Erythroblast (primary cell): ENCODE measurements around the gene HM13.

Experiments
- DNase-seq, 2 experiments: peaks; one replicate each; lab custom pipeline; 2025; lab: John Stamatoyannopoulos, UW
- GATA1 ChIP-seq: IDR thresholded peaks from 2 replicates; pipeline ENCODE4 v1.6.1; 2011; ENCODE audit warnings: low read depth, mild to moderate bottlenecking, control low read depth, low read length, moderate library complexity
- POLR2A ChIP-seq: IDR thresholded peaks from 2 replicates; pipeline ENCODE4 v1.6.1; 2011; ENCODE audit warnings: mild to moderate bottlenecking, low read length

HM13 gene

DNA sequence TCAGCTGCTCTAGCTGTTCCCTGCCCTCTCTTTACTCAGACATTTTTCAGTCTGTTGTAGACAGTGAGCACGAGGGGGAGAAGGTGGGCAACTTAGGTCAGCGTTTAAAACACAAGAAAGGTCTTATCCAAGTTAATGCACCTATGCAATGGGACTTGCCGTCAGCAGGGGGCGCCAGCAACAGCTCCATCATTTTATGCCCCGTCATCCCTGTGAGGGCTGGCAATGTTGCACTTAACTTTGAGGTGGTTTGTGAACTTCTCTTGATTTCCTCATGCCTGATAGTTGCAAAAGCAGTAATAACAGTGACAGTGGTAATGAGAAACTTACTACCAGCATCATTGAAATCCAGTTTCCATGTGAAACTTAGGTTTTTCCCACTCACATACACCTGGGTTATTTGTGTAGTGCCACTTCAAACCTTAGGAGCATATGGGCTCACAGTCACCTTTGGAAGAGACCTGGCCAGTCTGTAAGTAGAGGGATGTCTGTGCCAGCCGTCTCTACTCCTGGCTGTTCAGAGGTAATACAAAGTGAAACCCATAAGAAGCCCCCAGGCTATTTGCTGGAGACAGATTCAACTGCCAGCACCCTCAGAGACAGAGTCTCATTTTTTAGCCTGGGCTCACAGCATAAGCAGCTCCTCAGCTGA lies 46.0 kb downstream of the HM13 start:
- no peak for TF ChIP-seq POLR2A
- TF ChIP-seq GATA1, result no peak
- DNase-seq, result peak; percentile 86 to 94

DNA sequence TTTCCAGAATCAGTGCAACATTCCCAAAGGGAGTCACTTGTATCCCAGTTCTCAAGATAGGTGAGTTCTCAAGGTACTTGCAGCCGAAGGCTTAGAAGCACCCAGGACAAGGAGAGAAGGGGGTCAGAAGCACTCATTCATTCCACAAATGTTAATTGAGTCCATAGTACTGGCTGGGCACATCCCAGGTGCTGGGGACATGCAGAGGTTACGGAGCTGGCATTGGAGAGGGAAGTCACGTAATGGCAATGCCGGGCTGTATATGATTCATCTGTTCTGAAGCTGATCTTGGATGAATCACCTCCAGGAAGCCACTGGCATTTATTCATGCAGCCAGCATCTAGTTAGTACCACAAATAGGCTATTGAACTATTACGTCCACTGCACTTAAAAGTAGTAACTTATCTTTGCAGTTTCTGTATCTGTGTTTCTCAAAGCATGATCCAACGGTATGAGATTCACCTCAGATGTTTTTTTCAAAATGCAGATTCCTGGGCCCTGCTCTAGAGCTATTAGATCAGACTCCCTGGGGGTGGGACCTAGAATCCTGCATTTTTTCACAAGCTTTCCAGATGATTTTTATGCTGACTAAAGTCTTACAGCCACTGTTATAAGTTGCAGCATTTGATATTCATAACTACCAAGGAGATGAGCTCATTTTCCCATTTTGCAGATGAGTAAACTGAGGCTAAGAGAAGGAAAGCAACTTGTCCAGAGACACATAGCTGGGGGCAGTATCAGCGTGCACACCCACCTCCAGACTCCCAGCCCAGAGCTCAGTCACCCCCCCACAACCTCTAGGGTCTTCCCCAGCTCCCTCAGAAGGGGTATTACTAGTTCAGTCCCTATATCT lies 46.7 kb downstream of the HM13 start:
- no peak for DNase-seq
- no peak for TF ChIP-seq GATA1
- no peak for TF ChIP-seq POLR2A

DNA sequence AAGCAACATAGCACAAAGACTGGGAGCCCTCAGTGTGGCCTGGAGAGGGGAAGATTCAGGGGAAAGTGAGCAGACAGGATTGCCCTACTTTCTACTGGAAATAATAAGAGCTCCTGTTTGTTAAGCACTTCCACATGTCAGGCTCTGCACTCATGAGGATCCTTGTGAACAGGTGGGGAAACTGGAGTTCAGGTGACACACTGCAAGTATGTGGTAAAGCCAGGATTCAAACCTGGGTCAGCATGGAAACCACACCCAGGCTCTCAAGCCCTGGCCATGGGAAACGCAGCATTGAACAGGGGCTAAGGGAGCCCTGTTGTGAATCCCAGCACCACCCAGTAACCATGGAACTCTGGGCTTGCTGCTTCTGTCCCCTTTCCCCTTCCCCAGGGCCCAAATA lies 48.0 kb downstream of the HM13 start:
- TF ChIP-seq GATA1, result no peak
- peak; percentile 4 for TF ChIP-seq POLR2A
- DNase-seq, result no peak

DNA sequence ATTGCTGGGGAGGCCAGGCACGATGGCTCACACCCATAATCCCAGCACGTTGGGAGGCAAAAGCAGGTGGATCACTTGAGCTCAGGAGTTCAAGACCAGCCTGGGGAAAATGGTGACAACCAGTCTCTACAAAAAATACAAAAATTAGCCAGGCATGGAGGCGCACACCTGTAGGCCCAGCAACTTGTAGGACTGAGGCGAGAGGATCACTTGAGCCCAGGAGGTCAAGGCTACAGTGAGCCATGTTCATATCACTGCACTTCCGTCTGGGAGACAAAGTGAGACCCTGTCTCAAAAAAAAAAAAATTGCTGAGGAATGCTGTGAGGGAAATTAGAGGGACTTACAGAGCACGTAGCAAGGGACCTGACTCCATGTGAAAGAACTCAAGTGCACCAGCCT lies 50.0 kb downstream of the HM13 start:
- DNase-seq, result no peak
- no peak for TF ChIP-seq GATA1

DNA sequence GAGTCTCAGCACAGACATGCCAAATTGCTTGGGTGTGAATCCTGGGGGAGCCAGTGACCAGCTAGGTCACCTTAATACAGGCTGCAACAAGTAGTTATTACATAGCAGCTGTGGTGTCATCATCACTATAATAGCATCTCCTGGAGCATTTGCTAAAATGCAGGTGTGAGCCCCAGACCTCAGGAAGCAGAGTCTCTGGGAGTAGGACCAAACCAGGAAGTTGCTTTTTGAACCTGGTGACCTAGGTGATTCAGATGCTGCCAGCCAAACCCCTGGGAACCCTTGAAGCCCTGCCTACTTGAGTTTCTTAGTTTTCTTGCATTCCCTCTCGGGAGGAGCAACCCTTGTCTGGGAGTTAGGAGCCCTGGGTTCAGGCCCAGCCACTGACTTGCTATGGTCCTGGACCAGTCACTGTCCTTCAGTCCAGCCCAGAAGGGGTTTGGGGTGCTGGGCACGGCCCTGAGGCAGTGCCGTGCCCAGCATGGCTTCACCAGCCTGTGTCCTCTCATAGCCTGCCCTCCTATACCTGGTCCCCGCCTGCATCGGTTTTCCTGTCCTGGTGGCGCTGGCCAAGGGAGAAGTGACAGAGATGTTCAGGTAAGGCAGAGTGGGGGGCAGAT lies 51.6 kb downstream of the HM13 start:
- TF ChIP-seq GATA1 (no peak), POLR2A (no peak)
- DNase-seq, result no peak

DNA sequence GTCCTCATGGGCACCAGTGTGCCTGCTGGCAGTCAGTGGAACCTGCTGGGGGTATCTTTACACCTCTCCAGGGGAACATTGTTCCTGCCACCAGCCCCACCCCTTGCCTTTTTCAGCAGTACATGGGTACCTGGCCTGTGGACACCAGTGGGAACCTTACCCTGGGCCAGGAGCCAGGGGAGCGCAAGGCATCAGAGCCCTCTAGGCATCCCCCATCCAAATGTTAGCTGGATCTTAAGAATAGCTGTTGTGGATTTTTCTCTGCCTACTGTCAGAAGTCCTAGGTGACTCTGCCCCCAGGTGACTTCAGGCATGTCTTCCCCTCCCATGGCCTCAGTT lies 52.0 kb downstream of the HM13 start:
- TF ChIP-seq POLR2A (no peak), GATA1 (no peak)
- DNase-seq, result no peak

DNA sequence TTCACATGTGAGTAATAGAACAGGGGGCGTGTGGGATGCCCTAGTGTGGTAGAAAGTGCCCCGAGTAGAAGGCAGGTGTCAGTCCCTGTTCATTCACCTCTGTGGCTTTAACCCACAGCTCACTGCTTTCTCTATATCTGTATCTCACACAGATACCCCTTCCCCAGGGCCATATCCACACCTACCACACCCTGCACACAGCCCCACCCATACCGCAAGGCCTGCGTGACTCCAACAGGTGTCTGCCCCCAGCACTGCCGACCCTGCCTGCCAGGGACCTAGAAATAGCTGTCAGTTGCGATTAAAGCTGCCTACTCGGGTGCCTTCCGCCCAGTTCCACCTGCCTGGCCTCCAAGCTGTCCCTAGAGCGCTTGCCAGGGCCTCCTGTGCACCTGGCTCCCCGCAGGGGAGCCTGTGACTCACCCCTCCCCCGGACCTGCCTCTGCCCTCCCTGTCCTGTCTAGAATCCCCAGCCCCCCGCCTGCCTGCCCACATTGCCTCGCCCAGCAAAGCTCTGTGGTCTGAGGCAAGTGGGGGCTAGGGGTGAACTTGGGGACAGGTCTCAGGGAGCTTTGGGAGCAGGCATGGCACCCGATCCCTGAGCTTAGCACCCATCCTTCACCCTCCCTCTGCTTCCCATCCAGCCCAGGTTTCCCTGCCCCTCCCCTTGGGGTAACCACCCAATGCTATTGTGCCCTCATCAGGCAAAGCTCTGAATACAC lies 52.6 kb downstream of the HM13 start:
- TF ChIP-seq POLR2A (no peak), GATA1 (no peak)
- no peak for DNase-seq

DNA sequence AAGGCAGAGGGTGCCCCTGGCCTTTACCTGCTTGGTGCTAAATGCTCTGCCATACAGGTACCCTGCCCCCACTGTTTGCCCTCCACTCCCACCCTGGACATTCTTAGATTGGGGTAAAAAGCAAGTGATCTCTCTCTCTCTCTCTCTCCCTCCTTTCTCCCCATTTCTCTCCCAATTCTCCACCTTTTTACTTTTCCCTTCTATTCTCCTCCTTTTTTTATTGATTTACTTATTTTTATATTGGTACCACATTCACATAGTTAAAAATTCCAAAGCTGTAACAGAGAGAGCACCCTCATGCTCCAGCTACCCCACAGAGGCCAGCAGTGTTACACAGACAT lies 53.1 kb downstream of the HM13 start:
- TF ChIP-seq GATA1 (no peak), POLR2A (no peak)
- DNase-seq, result no peak

DNA sequence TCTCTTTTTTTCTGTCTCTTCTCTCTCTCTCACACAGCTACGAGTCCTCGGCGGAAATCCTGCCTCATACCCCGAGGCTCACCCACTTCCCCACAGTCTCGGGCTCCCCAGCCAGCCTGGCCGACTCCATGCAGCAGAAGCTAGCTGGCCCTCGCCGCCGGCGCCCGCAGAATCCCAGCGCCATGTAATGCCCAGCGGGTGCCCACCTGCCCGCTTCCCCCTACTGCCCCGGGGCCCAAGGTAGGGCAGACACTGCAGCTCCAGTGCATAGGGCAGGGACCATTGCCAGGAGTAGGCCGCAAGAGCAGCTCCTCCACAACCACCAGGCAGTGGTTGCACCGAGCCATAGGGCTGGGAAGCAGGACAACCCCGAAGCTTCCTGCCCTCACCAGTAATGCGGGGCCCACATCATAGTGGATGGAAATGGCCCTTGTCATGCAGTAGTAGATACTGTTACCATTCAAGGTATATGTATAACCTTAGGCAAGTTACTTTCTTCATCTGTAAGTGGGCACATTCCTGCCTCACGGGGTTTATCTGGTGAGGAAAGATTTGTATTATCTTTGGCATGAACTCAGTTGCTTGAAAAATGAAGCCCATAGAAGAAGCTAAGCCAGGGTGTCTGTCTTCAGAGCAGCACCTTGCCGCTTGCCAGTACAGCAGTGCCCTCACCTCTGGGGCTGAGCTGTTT lies 53.9 kb downstream of the HM13 start:
- TF ChIP-seq POLR2A, result no peak
- no peak for TF ChIP-seq GATA1
- DNase-seq, result no peak

DNA sequence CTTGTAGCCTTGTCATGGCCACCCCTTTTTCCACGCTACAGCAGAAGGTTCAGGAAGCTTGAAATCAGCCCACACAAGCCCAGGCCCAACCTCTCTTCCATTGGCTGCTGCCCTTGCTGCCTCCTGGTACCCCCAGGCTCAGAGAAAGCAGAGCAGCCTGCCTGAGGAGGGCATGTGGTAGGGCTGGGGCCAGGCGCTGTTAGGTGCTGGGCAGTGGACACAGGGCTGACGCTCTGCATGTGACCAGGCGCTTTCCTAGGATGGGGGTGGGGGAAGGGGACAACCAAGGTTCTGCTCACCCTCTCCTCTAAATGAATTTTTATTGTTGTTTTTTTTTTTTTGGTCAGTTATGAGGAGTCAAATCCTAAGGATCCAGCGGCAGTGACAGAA lies 54.5 kb downstream of the HM13 start:
- DNase-seq, result no peak
- no peak for TF ChIP-seq GATA1
- TF ChIP-seq POLR2A, result no peak

DNA sequence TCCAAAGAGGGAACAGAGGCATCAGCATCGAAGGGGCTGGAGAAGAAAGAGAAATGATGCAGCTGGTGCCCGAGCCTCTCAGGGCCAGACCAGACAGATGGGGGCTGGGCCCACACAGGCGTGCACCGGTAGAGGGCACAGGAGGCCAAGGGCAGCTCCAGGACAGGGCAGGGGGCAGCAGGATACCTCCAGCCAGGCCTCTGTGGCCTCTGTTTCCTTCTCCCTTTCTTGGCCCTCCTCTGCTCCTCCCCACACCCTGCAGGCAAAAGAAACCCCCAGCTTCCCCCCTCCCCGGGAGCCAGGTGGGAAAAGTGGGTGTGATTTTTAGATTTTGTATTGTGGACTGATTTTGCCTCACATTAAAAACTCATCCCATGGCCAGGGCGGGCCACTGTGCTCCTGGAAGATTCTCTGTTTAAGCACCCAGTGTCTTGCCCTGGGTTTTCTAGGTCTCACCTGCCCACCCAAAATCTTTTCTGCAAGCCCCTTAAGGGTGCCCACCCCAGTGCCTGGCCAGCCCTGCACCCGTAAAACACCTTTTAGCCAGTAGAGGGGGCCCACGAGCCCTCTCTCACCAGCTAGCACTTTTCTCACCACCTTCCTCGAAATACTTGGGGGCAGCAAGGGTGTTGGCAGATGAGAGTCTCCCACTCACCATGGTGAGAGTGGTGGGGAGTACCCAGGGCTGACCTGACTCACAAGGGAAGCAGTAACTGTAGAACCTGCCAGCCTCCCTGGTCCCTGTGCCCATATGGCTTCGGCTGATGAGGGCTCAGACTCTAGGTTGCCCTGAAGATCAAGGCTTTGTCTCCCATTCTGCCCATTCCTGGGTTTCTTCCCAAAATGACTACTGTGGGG lies 55.1 kb downstream of the HM13 start:
- no peak for TF ChIP-seq POLR2A
- no peak for TF ChIP-seq GATA1
- DNase-seq, result peak; percentile 51 to 79

DNA sequence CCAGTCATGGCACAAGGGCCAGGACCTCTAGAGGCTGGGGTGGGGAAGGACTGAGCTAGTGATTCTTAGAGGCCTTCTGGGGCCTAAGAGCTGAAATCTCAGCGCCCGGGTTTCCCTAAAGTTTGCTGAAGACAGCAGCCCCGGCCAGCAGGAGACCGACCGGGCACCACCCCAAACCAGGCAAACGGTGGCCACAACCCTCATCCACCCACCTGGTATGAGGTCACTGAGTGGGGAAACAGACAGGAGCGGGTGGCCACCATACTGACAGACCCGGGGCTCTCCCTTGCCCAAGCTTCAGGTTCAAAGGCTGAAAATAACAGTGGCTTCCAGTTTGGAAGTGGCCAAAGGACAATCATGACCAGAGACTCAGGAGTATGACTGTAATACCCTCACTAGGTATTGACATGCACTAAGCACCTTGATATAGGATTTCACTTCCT lies 55.8 kb downstream of the HM13 start:
- no peak for DNase-seq
- no peak for TF ChIP-seq GATA1
- TF ChIP-seq POLR2A, result no peak
